Fibroblast of skin of right quadriceps (primary cell): Measurements from ENCODE around the gene HES3.
"Not testable (repeated sequence)": the region's sequence is repeated elsewhere in the genome, so short reads cannot be mapped to it uniquely, and the experiment has no call there.

Source experiments
- DNase-seq: peaks from one replicate; pipeline ENCODE4 v3.0.0-alpha.2; 2013

HES3 gene

GRCh38 chr1:6243993-6244392, at the start of gene HES3:
Gene HES3 (plus strand): TSS chr1:6244179. CDS start chr1:6244366, 187 bp downstream.
- DNase-seq, result no peak

GRCh38 chr1:6197746-6198427, 46.1 kb upstream of the HES3 start:
- no peak for DNase-seq

GRCh38 chr1:6198646-6199297, 45.2 kb upstream of the HES3 start:
- no peak for DNase-seq

DNA sequence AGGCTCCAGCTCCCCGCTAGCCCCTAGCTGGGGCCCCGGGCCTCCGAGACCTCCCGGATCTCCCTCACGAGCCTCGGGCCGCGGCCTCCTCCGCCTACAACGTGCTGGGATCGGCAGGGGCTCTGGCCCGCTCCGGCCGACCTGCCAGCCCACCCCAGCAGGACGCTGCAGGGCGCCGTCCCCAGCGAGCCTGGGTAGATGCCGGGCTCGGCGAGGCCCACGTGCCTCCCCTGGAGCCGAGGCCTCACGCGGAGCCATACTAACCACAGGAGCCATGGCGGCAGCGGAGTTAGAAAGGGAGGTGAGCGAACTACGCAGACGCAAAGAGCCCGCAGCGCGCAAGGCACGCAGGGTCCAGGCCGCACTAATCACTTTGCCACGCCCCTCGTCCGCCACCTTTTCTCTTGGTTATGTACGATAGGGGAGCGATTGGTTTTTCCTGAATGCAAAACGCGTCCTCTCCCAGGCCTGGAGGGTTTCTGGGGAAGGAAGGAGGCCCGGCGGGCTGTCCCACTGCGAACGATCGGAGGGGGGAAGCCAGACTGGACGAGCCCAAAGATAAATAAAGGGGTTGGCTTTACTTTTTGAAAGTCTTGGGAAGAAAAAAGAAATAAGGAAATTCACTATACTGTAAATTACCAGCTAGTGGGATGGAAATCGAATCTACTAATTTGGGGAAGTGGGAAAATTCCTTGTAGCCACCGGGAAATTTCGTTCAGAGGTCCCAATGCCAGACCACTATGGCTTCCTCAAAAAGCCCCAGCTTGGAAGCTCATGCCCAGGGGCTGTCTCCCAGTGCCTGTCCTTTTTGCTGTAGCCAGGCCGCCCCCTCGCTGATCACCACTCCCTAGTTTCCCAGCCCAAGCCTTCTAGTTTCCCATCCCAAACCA, 44.4 kb upstream of the HES3 start, which contains the start of gene RPL22:
RPL22 (minus strand) TSS at position 298 of the 890 bp plus-strand sequence; CDS start at position 276, 22 bp downstream.
- peak; percentile 100 for DNase-seq

DNA sequence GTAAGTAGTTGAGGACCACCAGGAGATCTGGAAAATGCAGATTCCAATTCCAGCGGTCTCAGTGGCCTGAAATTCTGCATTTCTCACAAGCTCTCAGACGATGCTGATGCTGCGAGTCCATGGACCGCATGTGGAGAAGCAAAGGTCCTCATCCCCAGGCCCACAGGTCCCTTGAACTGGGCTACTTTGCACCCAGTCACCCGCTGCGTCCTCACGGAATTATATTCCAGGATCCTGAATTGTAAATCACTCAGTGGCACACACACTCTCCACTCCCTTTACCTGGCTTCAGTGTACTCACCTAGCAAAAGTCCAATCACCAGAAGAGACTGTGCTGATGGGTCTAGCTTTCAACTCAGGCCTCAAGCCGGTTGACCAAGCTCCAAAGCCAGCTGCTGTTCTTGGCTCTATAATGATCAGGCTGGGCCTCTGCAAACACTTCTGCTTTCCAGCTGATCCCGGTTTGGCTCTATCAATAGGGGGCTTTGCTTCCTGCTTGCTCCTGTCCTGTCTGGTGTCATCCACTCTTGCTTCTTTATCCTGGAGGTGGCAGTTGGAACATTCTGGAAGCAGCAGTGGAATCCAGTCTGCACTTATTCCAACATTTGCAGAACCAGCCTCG, 43.7 kb upstream of the HES3 start:
- DNase-seq, result no peak

- DNase-seq, result no peak
Measured at GRCh38 chr1:6202256-6202655, 41.7 kb upstream of the HES3 start.

- peak; percentile 66 for DNase-seq
Measured at GRCh38 chr1:6205849-6206519, 38.0 kb upstream of the HES3 start, which contains the start of gene RNF207. Gene RNF207 (plus strand): TSS chr1:6206119. CDS start chr1:6206536, 417 bp downstream.

DNA sequence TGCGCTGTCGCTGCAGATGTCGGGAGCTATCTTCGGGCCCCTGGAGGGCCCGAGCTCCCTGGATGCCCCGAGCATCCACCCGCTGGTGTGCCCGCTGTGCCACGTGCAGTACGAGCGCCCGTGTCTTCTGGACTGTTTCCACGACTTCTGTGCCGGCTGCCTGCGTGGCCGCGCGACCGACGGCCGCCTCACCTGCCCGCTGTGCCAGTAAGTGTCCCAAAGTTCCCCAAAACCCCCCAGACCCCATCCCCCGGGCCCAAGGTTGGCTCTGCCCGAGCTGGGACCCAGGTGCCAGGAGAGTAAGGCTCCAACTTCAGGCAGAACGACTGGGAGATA, 37.5 kb upstream of the HES3 start:
- no peak for DNase-seq

DNA sequence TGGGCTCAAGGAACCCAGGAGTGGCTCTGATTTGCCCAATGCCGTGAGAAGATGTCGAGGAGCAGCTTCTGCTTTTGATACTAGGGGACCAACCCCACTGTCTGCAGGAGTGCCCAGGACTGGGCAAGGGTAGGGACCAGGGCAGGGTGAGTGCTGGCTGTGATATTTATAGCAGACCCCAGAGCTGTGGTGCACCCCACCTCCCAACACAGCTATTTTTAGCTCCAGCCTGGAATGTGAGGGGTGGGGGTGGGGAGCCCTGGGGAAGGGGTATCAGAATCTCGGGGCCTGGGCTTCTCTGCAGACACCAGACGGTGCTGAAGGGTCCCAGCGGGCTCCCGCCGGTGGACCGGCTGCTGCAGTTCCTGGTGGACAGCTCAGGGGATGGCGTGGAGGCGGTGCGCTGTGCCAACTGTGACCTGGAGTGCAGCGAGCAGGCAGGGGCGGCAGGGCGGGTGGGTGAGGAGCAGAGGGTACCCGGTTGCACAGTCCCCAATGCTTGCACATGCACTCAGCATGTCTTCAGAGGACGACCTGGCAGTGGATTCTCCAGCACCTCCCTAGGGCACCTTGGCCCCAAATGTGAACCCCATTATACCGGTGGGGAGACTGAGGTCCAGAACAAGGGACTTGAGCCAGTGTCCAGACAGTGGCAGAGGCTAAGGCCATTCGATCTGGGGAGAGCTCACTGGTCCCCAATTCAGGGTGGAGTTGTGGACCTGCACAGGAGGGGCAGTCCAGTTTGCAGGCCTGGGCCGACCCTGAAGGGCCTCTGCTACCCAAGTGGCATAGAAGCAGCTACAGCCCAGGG, 36.7 kb upstream of the HES3 start:
- DNase-seq, result no peak

DNA sequence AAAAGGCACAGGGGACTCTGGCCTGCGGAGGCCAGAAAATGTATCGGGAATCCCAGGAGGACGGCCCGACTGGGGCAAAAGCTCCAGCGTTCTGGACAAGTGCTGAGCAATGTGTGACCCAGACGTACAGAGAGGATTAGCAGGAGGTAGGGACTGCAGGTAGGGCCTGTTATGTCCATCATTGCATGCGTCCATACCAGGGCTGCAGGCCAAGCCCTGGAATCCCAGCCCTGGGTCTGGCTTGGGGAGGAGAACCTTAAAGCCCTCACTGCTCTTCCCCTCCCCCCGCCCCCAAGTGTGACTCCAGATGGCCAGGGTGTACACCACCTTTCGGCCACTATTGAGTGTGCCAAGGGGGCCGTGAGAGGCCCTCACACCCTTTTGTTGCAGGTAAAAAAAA, 36.1 kb upstream of the HES3 start:
- no peak for DNase-seq

- DNase-seq, result peak; percentile 48
Measured at GRCh38 chr1:6208723-6209660, 35.0 kb upstream of the HES3 start.

DNA sequence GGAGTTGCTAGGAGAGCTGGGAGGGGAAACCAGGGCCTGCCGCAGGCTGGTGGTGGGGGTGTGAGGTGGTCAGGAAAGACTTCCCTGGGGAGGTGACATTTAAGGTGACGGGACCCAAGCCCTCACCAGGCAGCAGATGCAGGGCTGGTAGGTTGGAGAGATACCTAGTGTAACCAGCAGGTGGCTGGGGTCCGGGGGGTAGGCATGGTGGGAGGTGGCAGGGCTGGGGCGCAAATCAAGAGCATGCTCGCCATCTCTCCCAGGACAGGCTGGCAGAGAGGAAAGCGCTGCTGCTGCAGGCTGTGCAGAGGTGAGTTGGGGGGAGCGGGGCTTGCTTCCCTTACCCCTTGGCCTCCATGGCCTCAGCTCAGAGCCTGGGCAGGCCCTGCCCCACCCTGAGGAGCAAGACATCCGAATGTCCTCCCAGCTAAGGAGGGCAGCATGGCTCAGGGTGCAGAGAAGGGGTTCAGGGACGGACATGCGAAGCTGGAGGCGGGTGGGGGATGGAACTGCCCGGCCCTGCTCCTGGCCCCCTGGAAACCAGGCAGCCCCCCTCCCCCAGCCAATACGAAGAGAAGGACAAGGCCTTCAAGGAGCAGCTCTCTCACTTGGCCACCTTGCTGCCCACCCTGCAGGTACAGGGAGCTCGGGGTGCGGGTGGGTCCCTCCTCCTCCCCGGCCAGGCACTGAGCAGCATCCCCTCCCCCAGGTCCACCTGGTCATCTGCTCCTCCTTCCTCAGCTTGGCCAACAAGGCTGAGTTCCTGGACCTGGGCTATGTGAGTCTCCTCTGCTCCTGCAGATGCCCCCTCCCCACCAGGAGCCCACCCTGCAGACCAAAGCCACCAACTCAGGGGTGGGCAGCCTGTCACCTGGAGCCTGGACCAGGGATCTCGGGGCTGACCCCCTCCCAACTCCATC, 34.1 kb upstream of the HES3 start:
- no peak for DNase-seq

- no peak for DNase-seq
Measured at GRCh38 chr1:6210591-6211355, 33.2 kb upstream of the HES3 start.

GRCh38 chr1:6211731-6212130, 32.2 kb upstream of the HES3 start:
- DNase-seq, result no peak

DNA sequence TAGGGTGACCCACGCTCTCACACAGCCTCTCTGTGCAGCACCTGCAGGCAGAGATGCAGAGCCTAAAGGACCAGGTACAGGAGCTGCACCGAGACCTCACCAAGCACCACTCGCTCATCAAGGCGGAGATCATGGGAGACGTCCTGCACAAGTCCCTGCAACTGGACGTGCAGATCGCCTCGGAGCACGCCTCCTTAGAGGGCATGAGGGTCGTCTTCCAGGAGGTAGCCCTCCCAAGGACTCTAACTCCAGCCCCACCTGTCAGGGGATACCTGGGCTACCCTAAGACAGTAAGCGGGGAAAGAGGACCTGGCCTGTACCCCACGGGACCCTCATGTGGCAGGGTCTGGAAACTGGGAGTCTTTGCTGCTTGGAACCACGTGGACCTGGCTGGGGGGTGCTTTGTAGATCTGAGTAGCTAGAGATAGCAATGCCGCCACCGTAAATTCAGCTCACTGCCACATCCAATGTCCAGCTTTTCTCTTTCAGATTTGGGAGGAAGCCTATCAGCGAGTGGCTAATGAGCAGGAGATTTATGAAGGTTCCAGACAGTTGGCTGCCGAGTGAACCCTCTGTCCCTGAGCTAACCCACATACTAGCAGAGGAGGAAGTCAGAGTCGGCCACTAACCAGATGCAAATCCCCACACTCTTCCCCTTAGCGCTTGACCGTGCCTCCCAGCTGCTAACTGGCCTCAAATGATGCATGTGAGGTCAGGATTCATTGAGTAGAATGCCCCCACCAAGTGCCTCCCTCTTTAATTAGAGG, 31.6 kb upstream of the HES3 start:
- no peak for DNase-seq

GRCh38 chr1:6218375-6219164, 25.4 kb upstream of the HES3 start:
- DNase-seq, result no peak

GRCh38 chr1:6219641-6220040, 24.3 kb upstream of the HES3 start:
- not testable (repeated sequence) for DNase-seq
